ENCODE results near the gene CTBS. TPM values are rescaled to one million over a fixed set of nuclear protein-coding genes. Genes with fewer than 3 reads are reported as not detected.
"Not testable (repeated sequence)": the region's sequence is repeated elsewhere in the genome, so short reads cannot be mapped to it uniquely, and the experiment has no call there.

Gene CTBS
- total and polyA plus RNA-seq, 9 donors, result 4.5 to 9.0 (median 5.9) TPM

DNA sequence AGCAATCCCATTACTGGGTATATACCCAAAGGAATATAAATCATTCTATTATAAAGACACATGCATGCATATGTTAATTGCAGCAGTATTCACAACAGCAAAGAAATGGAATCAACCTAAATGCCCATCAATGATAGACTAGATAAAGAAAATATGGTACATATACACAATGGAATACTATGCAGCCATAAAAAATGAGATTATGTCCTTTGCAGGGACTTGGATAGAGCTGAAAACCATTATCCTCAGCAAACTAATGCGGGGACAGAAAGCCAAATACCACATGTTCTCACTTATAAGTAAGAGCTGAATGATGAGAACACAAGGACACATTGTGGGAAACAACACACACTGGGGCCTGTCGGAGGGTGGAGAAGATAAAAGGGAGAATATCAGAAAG, 20.7 kb upstream of the CTBS start:
- H3K27me3 ChIP-seq (ENCODE audit: control insufficient read depth, insufficient read depth, low read length); H3K27ac ChIP-seq (ENCODE audit: low read length); H3K36me3 ChIP-seq (ENCODE audit: control insufficient read depth, insufficient read depth, low read length); H3K9me3 ChIP-seq (replicated peaks; ENCODE audit: control insufficient read depth, low read depth, low read length); DNase-seq; H3K4me1 ChIP-seq (ENCODE audit: control insufficient read depth, insufficient read depth, low read length); H3K4me3 ChIP-seq (ENCODE audit: low read length): not testable (repeated sequence)
- no CpG with 5 or more reads among the region's 2 CpGs for WGBS (ENCODE audit: insufficient coverage)

GRCh38 chr1:84587099-84587498, 12.9 kb upstream of the CTBS start:
- H3K27ac ChIP-seq (ENCODE audit: low read length), result no peak overlapping the region
- WGBS (ENCODE audit: insufficient coverage), result no CpG with 5 or more reads among the region's 3 CpGs
- H3K36me3 ChIP-seq (ENCODE audit: control insufficient read depth, insufficient read depth, low read length), result no peaks in the 10 kb centered on the region
- no peak for DNase-seq
- no peak overlapping the region for H3K4me3 ChIP-seq (ENCODE audit: low read length)
- peaks cover 2% of the 10 kb centered on the region for H3K9me3 ChIP-seq (replicated peaks; ENCODE audit: control insufficient read depth, low read depth, low read length)
- no peaks in the 10 kb centered on the region for H3K4me1 ChIP-seq (ENCODE audit: control insufficient read depth, insufficient read depth, low read length)
- peaks cover 4% of the 10 kb centered on the region for H3K27me3 ChIP-seq (ENCODE audit: control insufficient read depth, insufficient read depth, low read length)

DNA sequence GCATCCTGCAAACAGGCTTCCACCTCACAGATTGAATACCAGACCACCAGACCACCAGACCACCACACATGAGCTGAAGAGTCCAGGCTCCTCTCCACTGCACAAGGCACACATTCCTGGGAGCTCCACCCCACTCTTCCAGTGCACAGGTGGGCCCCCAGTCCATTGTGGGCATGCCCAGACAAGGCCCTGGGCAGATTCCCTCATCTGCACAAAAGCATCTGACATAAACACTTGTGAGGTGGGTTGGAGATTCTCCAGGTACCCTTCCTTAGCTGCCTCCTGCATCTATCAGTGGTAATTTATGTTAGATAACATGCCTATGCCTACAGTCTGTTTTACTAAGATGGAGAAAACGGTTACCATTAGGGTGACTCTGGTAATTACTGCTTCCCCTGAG, 11.6 kb upstream of the CTBS start:
- H3K36me3 ChIP-seq (ENCODE audit: control insufficient read depth, insufficient read depth, low read length), result no peaks in the 10 kb centered on the region
- H3K27ac ChIP-seq (ENCODE audit: low read length), result no peak overlapping the region
- WGBS (ENCODE audit: insufficient coverage), result 83% methylated on average over 1 of the region's 1 CpG
- no peaks in the 10 kb centered on the region for H3K4me1 ChIP-seq (ENCODE audit: control insufficient read depth, insufficient read depth, low read length)
- no peak for DNase-seq
- peaks cover 2% of the 10 kb centered on the region for H3K9me3 ChIP-seq (replicated peaks; ENCODE audit: control insufficient read depth, low read depth, low read length)
- peaks cover 4% of the 10 kb centered on the region for H3K27me3 ChIP-seq (ENCODE audit: control insufficient read depth, insufficient read depth, low read length)
- no peak overlapping the region for H3K4me3 ChIP-seq (ENCODE audit: low read length)

GRCh38 chr1:84584126-84584525, 9.9 kb upstream of the CTBS start:
- H3K36me3 ChIP-seq (ENCODE audit: control insufficient read depth, insufficient read depth, low read length), result no peaks in the 10 kb centered on the region
- no peak overlapping the region for H3K4me3 ChIP-seq (ENCODE audit: low read length)
- peaks cover 2% of the 10 kb centered on the region for H3K9me3 ChIP-seq (replicated peaks; ENCODE audit: control insufficient read depth, low read depth, low read length)
- no peak for DNase-seq
- 69% methylated on average over 2 of the region's 2 CpGs for WGBS (ENCODE audit: insufficient coverage)
- peaks cover 2% of the 10 kb centered on the region for H3K27me3 ChIP-seq (ENCODE audit: control insufficient read depth, insufficient read depth, low read length)
- H3K27ac ChIP-seq (ENCODE audit: low read length), result no peak overlapping the region
- no peaks in the 10 kb centered on the region for H3K4me1 ChIP-seq (ENCODE audit: control insufficient read depth, insufficient read depth, low read length)

GRCh38 chr1:84583648-84584047, 9.4 kb upstream of the CTBS start:
- WGBS (ENCODE audit: insufficient coverage), result 71% methylated on average over 10 of the region's 10 CpGs
- H3K9me3 ChIP-seq (replicated peaks; ENCODE audit: control insufficient read depth, low read depth, low read length), result peaks cover 2% of the 10 kb centered on the region
- H3K4me3 ChIP-seq (ENCODE audit: low read length), result no peak overlapping the region
- no peak overlapping the region for H3K27ac ChIP-seq (ENCODE audit: low read length)
- H3K27me3 ChIP-seq (ENCODE audit: control insufficient read depth, insufficient read depth, low read length), result peaks cover 1% of the 10 kb centered on the region
- no peaks in the 10 kb centered on the region for H3K4me1 ChIP-seq (ENCODE audit: control insufficient read depth, insufficient read depth, low read length)
- DNase-seq, result no peak
- no peaks in the 10 kb centered on the region for H3K36me3 ChIP-seq (ENCODE audit: control insufficient read depth, insufficient read depth, low read length)

DNA sequence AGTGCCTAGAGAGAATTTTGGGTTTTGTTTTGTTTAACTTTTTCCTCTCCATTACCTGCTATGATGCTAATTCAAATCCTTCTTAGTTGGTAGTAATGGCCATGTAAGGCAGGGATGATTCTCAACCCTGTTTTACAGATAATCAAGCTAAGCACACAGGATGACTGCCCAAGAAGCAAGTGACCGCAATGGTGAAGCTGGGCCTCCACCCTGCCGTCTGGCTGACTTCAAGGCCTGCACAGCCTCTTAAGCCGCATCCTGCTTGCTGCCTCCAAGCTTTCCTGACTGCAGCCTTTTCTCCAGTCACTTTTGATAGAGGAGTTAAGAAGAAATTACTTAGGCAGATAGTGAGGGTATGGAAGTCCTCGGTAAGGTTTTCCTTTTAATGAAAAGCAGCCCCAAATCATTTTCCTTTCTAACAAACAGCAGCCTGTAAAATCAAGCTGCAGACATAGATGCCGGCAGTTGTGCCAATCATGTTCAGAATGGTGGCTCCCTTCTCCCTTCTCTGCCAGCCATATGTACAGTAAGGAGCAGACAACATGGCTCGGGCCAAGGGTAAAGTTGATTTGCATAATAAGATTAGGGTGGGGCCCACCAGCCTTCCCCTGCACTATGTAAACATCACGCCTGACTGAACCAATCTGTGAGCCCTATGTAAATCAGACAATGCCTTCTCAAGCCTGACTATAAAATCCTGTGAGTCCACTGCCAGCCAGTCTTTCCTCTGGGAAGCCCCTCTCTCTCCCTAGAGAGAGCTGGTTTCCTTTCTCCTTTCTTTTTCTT, 8.8 kb upstream of the CTBS start:
- Histone ChIP-seq H3K36me3 (ENCODE audit: control insufficient read depth, insufficient read depth, low read length) (no peaks in the 10 kb centered on the region), H3K9me3 (replicated peaks; ENCODE audit: control insufficient read depth, low read depth, low read length) (peaks cover 2% of the 10 kb centered on the region), H3K27me3 (ENCODE audit: control insufficient read depth, insufficient read depth, low read length) (peaks cover under 1% of the 10 kb centered on the region), H3K27ac (ENCODE audit: low read length) (no peak overlapping the region), H3K4me1 (ENCODE audit: control insufficient read depth, insufficient read depth, low read length) (no peaks in the 10 kb centered on the region), H3K4me3 (ENCODE audit: low read length) (no peak overlapping the region)
- no peak for DNase-seq
- 91% methylated on average over 2 of the region's 7 CpGs for WGBS (ENCODE audit: insufficient coverage)

DNA sequence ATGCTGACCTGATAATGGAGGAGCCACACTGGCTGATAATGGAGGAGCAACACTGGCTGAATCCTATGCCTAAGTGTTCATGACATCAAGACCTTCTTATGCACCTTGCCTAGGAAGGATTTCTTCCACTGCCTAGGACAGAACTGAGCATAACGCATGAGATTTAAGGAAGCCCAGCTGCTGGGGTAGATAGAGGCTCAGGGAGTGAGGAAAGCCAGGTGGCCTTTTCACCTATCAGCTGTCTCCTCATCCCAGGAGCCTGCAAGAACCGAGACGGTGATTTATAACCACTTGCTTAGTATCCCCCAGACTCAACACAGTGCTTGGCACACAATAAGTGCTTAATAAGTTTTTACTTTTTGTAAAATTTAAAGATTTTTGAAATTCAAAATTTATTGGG, 7.4 kb upstream of the CTBS start:
- Histone ChIP-seq H3K9me3 (replicated peaks; ENCODE audit: control insufficient read depth, low read depth, low read length) (peaks cover 2% of the 10 kb centered on the region), H3K4me1 (ENCODE audit: control insufficient read depth, insufficient read depth, low read length) (no peaks in the 10 kb centered on the region), H3K4me3 (ENCODE audit: low read length) (no peak overlapping the region), H3K27ac (ENCODE audit: low read length) (no peak overlapping the region), H3K36me3 (ENCODE audit: control insufficient read depth, insufficient read depth, low read length) (no peaks in the 10 kb centered on the region), H3K27me3 (ENCODE audit: control insufficient read depth, insufficient read depth, low read length) (peaks cover 2% of the 10 kb centered on the region)
- WGBS (ENCODE audit: insufficient coverage), result 60% methylated on average over 1 of the region's 3 CpGs
- DNase-seq, result no peak

GRCh38 chr1:84574936-84575335, 696 bp upstream of the CTBS start:
- peaks cover 2% of the 10 kb centered on the region for H3K27me3 ChIP-seq (ENCODE audit: control insufficient read depth, insufficient read depth, low read length)
- 85% methylated on average over 2 of the region's 7 CpGs for WGBS (ENCODE audit: insufficient coverage)
- H3K9me3 ChIP-seq (replicated peaks; ENCODE audit: control insufficient read depth, low read depth, low read length), result no peaks in the 10 kb centered on the region
- no peak overlapping the region for H3K4me3 ChIP-seq (ENCODE audit: low read length)
- H3K36me3 ChIP-seq (ENCODE audit: control insufficient read depth, insufficient read depth, low read length), result no peaks in the 10 kb centered on the region
- H3K4me1 ChIP-seq (ENCODE audit: control insufficient read depth, insufficient read depth, low read length), result no peaks in the 10 kb centered on the region
- no peak overlapping the region for H3K27ac ChIP-seq (ENCODE audit: low read length)
- no peak for DNase-seq

DNA sequence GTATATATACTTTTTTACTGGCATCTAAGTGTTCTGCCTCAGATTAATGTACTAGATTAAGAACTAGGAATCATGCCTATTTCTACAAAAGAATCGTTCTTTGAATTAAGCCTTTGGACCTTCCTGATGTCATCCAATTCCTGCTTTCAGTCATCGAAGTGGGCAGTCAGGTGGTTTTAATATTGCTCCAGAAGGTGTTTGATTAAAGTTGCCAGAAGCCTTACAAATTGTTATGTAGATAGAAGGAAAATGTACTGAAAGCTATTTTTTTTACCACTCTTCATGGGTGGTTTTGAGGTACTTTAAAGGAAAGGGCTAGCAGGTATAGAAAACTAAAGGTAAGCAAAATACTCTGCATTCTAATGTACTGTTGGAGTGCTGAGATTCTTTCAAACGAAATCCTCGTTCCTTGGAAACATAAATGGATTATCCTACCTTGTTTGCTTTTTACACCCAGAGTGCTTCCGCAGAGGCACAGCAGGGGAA, 716 bp downstream of the CTBS start:
- DNase-seq, result peak; percentile 15
- Histone ChIP-seq H3K36me3 (ENCODE audit: control insufficient read depth, insufficient read depth, low read length) (peaks cover 3% of the 10 kb centered on the region), H3K4me3 (ENCODE audit: low read length) (peak overlapping the region; percentile 50), H3K27me3 (ENCODE audit: control insufficient read depth, insufficient read depth, low read length) (peaks cover 2% of the 10 kb centered on the region), H3K4me1 (ENCODE audit: control insufficient read depth, insufficient read depth, low read length) (no peaks in the 10 kb centered on the region), H3K9me3 (replicated peaks; ENCODE audit: control insufficient read depth, low read depth, low read length) (no peaks in the 10 kb centered on the region), H3K27ac (ENCODE audit: low read length) (peak overlapping the region; percentile 88)
- WGBS (ENCODE audit: insufficient coverage), result 0% methylated on average over 1 of the region's 5 CpGs

DNA sequence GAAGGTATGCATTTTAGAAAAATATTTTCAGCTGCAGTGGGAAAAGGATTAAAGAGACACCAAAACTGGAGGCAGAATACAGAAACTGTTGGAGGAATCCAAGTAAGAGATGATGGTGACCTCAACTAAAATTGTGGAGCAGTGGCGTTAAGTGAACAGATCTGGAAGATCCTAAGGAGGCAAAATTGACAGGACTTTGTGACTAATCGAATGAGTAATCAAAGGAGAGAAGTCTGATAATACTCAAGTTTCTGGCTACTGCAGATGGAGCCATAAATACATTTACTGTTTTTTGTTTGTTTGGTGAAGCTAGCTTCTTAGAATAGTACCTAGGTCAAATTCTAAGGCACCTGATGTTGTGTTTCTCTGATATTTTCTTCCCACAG, 3.1 kb downstream of the CTBS start:
- no peaks in the 10 kb centered on the region for H3K9me3 ChIP-seq (replicated peaks; ENCODE audit: control insufficient read depth, low read depth, low read length)
- H3K36me3 ChIP-seq (ENCODE audit: control insufficient read depth, insufficient read depth, low read length), result peaks cover 3% of the 10 kb centered on the region
- no peaks in the 10 kb centered on the region for H3K27me3 ChIP-seq (ENCODE audit: control insufficient read depth, insufficient read depth, low read length)
- H3K4me3 ChIP-seq (ENCODE audit: low read length), result no peak overlapping the region
- H3K27ac ChIP-seq (ENCODE audit: low read length), result no peak overlapping the region
- no peak for DNase-seq
- H3K4me1 ChIP-seq (ENCODE audit: control insufficient read depth, insufficient read depth, low read length), result no peaks in the 10 kb centered on the region
- WGBS (ENCODE audit: insufficient coverage), result 100% methylated on average over 2 of the region's 2 CpGs

All from muscle of leg (tissue), 11 donors.